Stimulated activated CD8-positive, alpha-beta memory T cell treated with anti-CD3 and anti-CD28 coated beads, Interleukin-15, amount 100 ng/mL, for 4 hours (primary cell): ENCODE results near the gene POLD4.

Experiments used
- DNase-seq, 2 donors: peaks; one replicate each; pipeline ENCODE4 v3.0.0-alpha.2; 2020; ENCODE audit warnings: low read depth in 2 of 2

Gene POLD4

GRCh38 chr11:67303132-67303834, 50.1 kb downstream of the POLD4 start, which contains the start of gene SSH3:
TSS of gene SSH3 (plus strand) at chr11:67303530. CDS start at chr11:67303626, 96 bp downstream.
- no peak for DNase-seq

GRCh38 chr11:67302571-67303131, 50.7 kb downstream of the POLD4 start:
- no peak for DNase-seq

GRCh38 chr11:67301951-67302516, 51.3 kb downstream of the POLD4 start:
- no peak for DNase-seq

- no peak for DNase-seq
Observed at GRCh38 chr11:67301313-67301921, 51.9 kb downstream of the POLD4 start.
